ENCODE data around the gene FAM131C. TPM values are rescaled to one million over a fixed set of nuclear protein-coding genes. Genes with fewer than 3 reads are reported as not detected.
"Not testable (repeated sequence)": the region's sequence is repeated elsewhere in the genome, so short reads cannot be mapped to it uniquely, and the experiment has no call there.

FAM131C gene
- total RNA-seq, 1 donor from 2014 or later = not detected

GRCh38 chr1:16112596-16113555 lies 39.4 kb upstream of the FAM131C start:
- DNase-seq (no peak), ATAC-seq (ENCODE audit: low read depth) (no peak)
- POLR2A ChIA-PET = no interaction called here
- TF ChIP-seq CTCF (IDR thresholded peaks at IDR 0.05) = no peak
- Mint-ChIP-seq H3K27me3 (peaks cover 16% of the 10 kb centered on the region), H3K36me3 (ENCODE audit: low read depth) (no peaks in the 10 kb centered on the region), H3K9me3 (peaks cover 7% of the 10 kb centered on the region), H3K4me3 (no peak overlapping the region), H3K4me1 (no peaks in the 10 kb centered on the region), H3K27ac (no peak overlapping the region)
- intact Hi-C loops (cut with micrococcal nuclease) = no loop called here
- CTCF ChIA-PET = no interaction called here

- CTCF ChIA-PET = no interaction called here
- no peak for TF ChIP-seq CTCF (IDR thresholded peaks at IDR 0.05)
- intact Hi-C loops (cut with micrococcal nuclease) = no loop called here
- no peak for DNase-seq
- POLR2A ChIA-PET = no interaction called here
- H3K4me1 Mint-ChIP-seq = no peaks in the 10 kb centered on the region
- no peak for ATAC-seq (ENCODE audit: low read depth)
- no peaks in the 10 kb centered on the region for H3K36me3 Mint-ChIP-seq (ENCODE audit: low read depth)
- H3K27ac Mint-ChIP-seq = no peak overlapping the region
- no peak overlapping the region for H3K4me3 Mint-ChIP-seq
- H3K27me3 Mint-ChIP-seq = peaks cover 19% of the 10 kb centered on the region
- H3K9me3 Mint-ChIP-seq = peaks cover 10% of the 10 kb centered on the region
Measured at GRCh38 chr1:16111771-16112595, 38.5 kb upstream of the FAM131C start.

GRCh38 chr1:16110884-16111283 lies 37.4 kb upstream of the FAM131C start:
- no peaks in the 10 kb centered on the region for H3K36me3 Mint-ChIP-seq (ENCODE audit: low read depth)
- no peak for ATAC-seq (ENCODE audit: low read depth)
- CTCF ChIA-PET = no interaction called here
- intact Hi-C loops (cut with micrococcal nuclease) = no loop called here
- no peaks in the 10 kb centered on the region for H3K4me1 Mint-ChIP-seq
- TF ChIP-seq CTCF (IDR thresholded peaks at IDR 0.05) = no peak
- no peak overlapping the region for H3K27ac Mint-ChIP-seq
- H3K4me3 Mint-ChIP-seq = no peak overlapping the region
- H3K27me3 Mint-ChIP-seq = peaks cover 19% of the 10 kb centered on the region
- H3K9me3 Mint-ChIP-seq = peaks cover 10% of the 10 kb centered on the region
- DNase-seq = no peak
- POLR2A ChIA-PET = no interaction called here

GRCh38 chr1:16110456-16110855 lies 37.0 kb upstream of the FAM131C start:
- Mint-ChIP-seq H3K9me3 (peaks cover 10% of the 10 kb centered on the region), H3K4me3 (no peak overlapping the region), H3K27ac (no peak overlapping the region), H3K36me3 (ENCODE audit: low read depth) (no peaks in the 10 kb centered on the region), H3K4me1 (no peaks in the 10 kb centered on the region), H3K27me3 (peaks cover 19% of the 10 kb centered on the region)
- ChIA-PET POLR2A (no interaction called here), CTCF (no interaction called here)
- no peak for ATAC-seq (ENCODE audit: low read depth)
- intact Hi-C loops (cut with micrococcal nuclease) = no loop called here
- no peak for TF ChIP-seq CTCF (IDR thresholded peaks at IDR 0.05)
- DNase-seq = no peak

- DNase-seq (no peak), ATAC-seq (ENCODE audit: low read depth) (no peak)
- TF ChIP-seq CTCF (IDR thresholded peaks at IDR 0.05) = no peak
- Mint-ChIP-seq H3K27me3 (peaks cover 19% of the 10 kb centered on the region), H3K4me1 (no peaks in the 10 kb centered on the region), H3K27ac (no peak overlapping the region), H3K36me3 (ENCODE audit: low read depth) (no peaks in the 10 kb centered on the region), H3K9me3 (peaks cover 10% of the 10 kb centered on the region), H3K4me3 (no peak overlapping the region)
- ChIA-PET POLR2A (no interaction called here), CTCF (no interaction called here)
- intact Hi-C loops (cut with micrococcal nuclease) = no loop called here
Measured at GRCh38 chr1:16109571-16109970, 36.1 kb upstream of the FAM131C start.

GRCh38 chr1:16107039-16107438 lies 33.6 kb upstream of the FAM131C start:
- H3K4me3 Mint-ChIP-seq; H3K4me1 Mint-ChIP-seq; H3K27ac Mint-ChIP-seq; H3K36me3 Mint-ChIP-seq (ENCODE audit: low read depth); ATAC-seq (ENCODE audit: low read depth); intact Hi-C loops (cut with micrococcal nuclease); DNase-seq; POLR2A ChIA-PET; CTCF ChIA-PET: not testable (repeated sequence)
- peaks cover 22% of the 10 kb centered on the region for H3K27me3 Mint-ChIP-seq
- H3K9me3 Mint-ChIP-seq = peaks cover 15% of the 10 kb centered on the region
